Transverse colon (tissue), 4 donors: ENCODE results near the gene GCN1.

Experiments used
- EP300 ChIP-seq: sonication (generic); formaldehyde crosslinking; IDR thresholded peaks from one replicate; pipeline ENCODE4 v1.6.1; 2017; ENCODE audit warnings: antibody characterized with exemption, low read depth
- POLR2A ChIP-seq: fragments of 450-650 bp; IDR thresholded peaks from one replicate; pipeline ENCODE4 v1.6.1; 2016; ENCODE audit warnings: antibody characterized with exemption, mild to moderate bottlenecking, moderate library complexity
- POLR2AphosphoS5 ChIP-seq, 3 donors: sonication (generic); formaldehyde crosslinking; IDR thresholded peaks; one replicate each; pipeline ENCODE4 v1.6.1; 2016; ENCODE audit warnings: antibody characterized with exemption in 3 of 3
- TF ChIP-seq, protein P1 (sequence below), 5 experiments: fragments of 200-600 bp in 3 of 5; fragments of 450-650 bp in 2 of 5; sonication (generic) in 3 of 5; IDR thresholded peaks; 1 replicate in 2 of 5; 2 replicates in 3 of 5; pipeline ENCODE4 v1.5.1; 2016 to 2017; ENCODE audit warnings: antibody characterized with exemption in 5 of 5, inconsistent platforms in 3 of 5, mild to moderate bottlenecking in 2 of 5, moderate library complexity in 1 of 5

DNA sequence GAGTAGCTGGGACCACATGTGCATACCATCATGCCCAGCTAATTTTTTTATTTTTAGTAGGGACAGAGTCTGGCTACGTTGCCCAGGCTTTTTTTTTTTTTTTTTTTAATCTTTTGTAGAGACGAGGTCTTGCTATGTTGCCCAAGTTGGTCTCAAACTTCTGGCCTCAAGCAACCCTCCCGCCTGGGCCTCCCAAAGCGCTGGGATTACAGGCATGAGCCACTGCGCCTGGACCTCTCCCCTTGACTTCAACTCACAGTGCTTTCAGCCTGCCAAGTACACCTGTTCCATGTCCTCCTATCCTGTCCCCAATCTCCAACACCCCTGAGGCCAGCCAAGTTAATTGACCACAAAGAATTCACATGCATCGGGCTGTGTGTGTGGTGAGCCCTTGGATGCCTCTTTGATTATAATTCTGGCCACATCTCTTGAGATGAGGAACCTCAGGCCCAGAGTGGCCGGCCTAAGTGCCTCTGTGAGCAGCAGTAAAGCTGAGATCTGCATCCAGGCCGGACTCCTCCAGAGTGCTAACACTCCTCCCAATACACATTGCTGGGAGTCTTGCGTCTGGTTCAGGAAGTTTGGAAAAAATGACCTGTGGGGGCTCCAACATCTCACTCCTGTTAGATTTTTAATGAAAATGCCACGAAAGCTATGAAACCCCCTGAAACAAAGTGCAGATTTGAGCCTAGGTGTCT is 84.8 kb downstream of the GCN1 start:
- TF ChIP-seq, protein P1, sequence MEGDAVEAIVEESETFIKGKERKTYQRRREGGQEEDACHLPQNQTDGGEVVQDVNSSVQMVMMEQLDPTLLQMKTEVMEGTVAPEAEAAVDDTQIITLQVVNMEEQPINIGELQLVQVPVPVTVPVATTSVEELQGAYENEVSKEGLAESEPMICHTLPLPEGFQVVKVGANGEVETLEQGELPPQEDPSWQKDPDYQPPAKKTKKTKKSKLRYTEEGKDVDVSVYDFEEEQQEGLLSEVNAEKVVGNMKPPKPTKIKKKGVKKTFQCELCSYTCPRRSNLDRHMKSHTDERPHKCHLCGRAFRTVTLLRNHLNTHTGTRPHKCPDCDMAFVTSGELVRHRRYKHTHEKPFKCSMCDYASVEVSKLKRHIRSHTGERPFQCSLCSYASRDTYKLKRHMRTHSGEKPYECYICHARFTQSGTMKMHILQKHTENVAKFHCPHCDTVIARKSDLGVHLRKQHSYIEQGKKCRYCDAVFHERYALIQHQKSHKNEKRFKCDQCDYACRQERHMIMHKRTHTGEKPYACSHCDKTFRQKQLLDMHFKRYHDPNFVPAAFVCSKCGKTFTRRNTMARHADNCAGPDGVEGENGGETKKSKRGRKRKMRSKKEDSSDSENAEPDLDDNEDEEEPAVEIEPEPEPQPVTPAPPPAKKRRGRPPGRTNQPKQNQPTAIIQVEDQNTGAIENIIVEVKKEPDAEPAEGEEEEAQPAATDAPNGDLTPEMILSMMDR (IDR thresholded peaks at IDR 0.05) = no peak
- TF ChIP-seq POLR2A (no peak), EP300 (no peak), POLR2AphosphoS5 (IDR thresholded peaks at IDR 0.05) (no peak)
